CD4-positive, alpha-beta T cell treated with Interleukin-17A for 4 hours (primary cell): ENCODE results near the gene EXOC7.
"Not testable (repeated sequence)": the region's sequence is repeated elsewhere in the genome, so short reads cannot be mapped to it uniquely, and the experiment has no call there.

Experiments used
- DNase-seq: peaks from one replicate; pipeline ENCODE4 v3.0.0-alpha.2; 2020; ENCODE audit warnings: mixed read lengths

The EXOC7 gene

DNA sequence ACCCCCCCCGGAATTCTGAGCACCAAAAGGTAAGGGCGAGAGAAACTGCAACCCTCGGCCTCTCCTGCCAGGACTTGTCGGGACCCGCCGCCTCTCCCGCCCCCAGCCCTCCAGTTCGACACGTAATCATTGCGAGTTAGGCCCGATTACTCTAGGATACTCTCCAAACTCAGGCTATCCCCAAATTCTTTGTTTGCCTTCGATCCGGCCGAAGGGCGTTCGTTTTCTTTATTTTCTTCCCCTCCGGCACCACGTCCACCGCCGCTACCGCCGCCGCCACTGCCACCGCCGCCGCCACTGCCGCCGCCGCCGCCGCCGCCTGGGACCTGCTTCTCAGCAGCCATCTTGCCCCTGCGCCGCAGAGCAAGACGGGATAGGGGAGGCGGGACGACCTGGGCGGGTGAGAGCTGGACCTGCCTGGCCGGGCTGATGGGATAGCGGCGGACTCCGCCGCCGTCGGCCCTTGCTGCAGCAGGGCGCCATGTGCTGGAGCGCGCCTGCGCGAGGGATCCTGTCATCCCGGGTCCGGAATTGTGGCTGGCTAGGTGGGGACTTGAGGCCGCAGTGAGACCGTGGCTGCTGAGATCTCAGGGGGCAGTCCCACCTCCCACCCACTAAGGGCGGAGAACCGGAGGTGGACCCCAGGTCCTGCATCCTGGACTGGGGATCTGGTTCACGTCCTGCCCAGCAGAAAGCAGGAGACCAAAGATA lies 31.3 kb downstream of the EXOC7 start, which contains the start of gene SRP68:
Gene SRP68 (minus strand): TSS at position 370 of the 711 bp plus-strand sequence. CDS start 26 bp downstream, at position 344.
- peak; percentile 89 for DNase-seq

GRCh38 chr17:76071531-76072147 lies 31.9 kb downstream of the EXOC7 start:
- DNase-seq, result no peak

DNA sequence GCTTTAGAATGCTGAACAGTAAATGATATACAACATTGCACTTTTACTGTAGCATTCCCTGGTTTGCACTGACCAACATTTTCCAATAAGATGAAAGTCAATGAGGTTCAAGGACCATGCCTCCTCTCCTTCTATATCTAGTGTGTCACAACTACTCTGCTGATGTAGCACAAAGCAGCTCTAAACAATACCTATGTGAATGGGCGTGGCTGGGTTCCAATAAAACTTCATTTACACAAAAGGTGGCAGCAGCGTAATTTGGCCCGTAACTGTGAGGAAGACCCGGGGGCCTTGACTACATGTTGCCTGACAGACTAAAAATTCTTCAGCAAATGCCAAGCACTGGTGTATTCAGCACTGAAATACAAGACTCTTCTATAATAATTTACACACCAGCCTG lies 37.8 kb downstream of the EXOC7 start:
- DNase-seq, result no peak

- DNase-seq, result peak; percentile 49
Observed at GRCh38 chr17:76063875-76064546, 39.6 kb downstream of the EXOC7 start.

DNA sequence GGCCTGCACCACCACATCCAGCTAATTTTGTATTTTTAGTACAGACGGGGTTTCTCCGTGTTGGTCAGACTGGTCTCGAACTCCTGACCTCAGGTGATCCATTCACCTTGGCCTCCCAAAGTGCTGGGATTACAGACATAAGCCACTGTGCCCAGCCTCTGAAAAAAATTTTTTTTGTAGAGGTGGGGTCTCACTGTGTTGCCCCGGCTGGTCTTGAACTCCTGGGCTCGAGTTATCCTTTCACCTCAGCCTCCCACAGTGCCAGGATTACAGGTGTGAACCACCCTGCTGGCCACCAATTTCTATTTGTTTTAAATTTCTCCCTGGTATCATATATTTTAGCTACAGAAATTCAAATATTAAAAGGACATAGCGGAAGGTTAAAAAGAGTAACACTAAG lies 45.3 kb downstream of the EXOC7 start:
- not testable (repeated sequence) for DNase-seq

DNA sequence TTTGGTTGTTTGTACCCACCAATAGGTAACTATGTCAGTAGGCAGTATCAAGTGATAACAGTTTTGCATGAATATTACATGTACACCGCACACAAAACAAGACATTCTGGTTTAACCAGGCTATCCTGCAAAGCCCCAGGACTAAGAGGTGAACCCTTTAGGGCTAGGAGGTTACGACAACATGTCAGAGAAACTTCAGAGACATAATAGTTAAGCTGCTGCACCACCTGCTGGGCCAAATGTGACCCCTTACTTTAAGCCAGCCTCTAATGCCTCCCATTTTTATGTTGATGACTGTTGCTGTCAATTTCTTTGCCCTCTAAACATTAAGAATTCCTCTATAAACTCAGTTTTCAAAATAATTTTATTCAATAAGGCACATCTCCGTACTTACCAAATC lies 46.7 kb downstream of the EXOC7 start:
- no peak for DNase-seq

DNA sequence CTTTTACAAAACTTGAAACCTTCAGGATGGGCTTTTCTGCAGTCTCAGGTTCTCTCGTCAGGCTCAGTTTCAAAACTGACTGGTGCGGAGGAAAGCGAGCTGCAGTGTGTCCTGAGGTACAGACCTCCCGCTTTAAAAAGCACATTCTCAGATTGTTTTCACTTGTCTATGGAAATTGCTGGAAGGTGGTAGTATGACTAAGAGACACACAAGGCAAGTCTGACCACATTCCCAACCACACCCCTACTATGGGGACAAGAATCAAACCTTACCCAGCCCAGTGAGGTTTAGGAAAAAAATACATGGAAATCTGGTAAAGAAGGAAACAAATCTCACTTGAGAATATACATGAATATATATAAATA lies 49.5 kb downstream of the EXOC7 start:
- DNase-seq, result no peak

DNA sequence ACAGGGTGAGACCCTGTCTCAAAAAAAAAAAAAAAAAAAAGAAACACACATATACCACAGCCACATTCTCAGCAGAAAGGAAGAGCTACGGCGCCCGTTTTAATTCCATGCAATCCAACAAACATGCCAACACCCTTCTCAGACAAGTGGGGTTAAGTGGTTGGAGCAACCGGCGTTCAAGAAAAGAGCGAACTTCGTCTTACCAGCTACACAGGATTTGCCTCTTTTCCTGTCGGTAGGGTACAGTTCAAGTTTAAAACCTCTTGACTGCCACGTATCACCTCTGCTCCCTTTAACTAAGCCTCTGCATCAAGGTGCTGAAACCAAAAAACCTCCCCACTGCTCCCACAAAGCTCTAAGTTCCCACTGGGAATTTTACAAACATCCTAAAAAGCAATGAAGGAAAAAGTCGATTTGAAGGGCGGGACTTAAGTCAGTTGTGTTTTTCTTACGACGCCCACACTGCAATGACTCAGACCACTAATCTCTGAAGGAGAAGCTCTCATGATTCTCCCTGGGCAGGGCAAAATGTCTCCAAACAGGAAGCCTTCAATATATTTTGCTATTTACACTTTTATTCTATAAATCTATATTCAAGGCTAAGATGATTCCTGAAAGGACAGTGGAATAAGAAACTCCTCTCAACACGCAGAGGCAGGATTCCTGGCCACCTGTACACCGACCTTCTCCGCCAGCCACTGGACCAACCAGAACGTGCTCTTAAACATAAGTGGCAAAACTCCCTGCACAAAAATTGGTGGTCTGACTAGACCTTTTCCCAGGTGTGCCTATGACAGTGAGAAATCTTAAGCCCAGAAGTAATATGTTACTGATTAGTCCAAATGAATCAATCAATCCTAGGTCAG lies 50.1 kb downstream of the EXOC7 start:
- no peak for DNase-seq

GRCh38 chr17:76051561-76051960 lies 52.0 kb downstream of the EXOC7 start:
- DNase-seq, result no peak

- DNase-seq, result no peak
Observed at GRCh38 chr17:76050538-76051467, 52.8 kb downstream of the EXOC7 start.

- DNase-seq, result no peak
Observed at GRCh38 chr17:76049836-76050537, 53.6 kb downstream of the EXOC7 start.

- DNase-seq, result no peak
Observed at GRCh38 chr17:76049239-76049638, 54.3 kb downstream of the EXOC7 start.

GRCh38 chr17:76048711-76049110 lies 54.9 kb downstream of the EXOC7 start:
- DNase-seq, result no peak

DNA sequence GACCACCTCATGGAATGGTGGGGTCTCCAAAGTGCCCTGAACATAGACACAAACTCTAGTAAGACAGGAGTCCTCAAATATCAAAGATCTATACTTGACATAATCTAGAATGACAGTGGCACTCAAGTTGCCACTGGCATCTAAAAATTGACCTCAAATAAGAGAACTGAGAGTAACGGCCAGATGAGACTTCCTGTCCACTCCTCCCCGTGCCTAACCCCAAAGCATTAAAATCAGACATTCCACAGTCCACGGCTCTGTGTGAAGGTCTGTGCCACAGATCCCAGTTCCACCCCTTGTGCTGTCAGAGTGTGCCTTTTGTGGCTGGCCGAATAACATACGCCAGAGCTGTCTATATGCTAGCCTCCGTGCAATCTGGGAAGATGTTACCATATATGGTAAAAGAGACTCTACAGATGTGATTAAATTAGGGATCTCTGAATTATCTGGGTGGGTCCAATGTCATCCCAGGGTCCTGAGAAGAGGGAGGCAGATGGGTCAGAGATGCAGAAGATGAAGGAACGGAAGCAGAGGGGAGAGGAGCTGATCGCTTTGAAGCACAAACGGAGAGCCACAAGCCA lies 55.5 kb downstream of the EXOC7 start:
- no peak for DNase-seq

DNA sequence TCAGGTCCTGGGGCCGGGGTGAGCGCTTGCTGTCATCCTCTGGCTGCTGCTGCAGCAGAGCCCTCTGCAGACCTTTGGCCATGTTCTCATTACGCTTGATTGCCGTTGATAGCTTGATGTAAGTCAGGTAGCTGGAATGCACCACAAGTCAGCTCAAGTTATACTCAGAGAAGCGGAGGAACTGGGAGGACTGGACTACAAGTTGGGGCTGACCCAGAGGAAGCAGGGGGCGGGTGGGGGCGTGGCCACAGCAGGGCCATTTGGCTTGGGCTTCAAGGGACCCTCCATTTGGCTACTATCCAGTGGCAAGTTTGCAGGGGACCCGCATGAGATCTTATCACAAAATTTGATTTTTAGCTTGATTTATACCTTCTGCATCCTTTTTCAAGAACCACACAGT lies 57.5 kb downstream of the EXOC7 start:
- no peak for DNase-seq

GRCh38 chr17:76044475-76045007 lies 59.0 kb downstream of the EXOC7 start:
- not testable (repeated sequence) for DNase-seq

DNA sequence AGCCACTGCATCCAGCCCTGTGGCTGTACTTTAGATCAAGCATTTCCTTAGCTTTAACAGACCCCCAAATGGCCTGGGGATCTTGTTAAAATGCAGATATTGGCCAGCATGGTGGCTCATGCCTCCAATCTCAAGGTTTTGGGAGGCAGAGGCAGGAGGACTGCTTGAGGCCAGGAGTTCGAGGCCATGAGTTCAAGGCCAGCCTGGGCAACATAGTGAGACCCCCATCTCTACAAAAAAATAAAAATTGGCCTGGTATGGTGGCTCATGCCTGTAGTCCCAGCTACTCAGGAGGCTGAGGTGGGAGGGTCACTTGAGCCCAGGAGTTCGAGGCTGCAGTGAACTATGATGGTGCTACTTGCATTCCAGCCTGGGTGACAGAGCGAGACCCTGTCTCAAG lies 60.7 kb downstream of the EXOC7 start:
- DNase-seq, result not testable (repeated sequence)

DNA sequence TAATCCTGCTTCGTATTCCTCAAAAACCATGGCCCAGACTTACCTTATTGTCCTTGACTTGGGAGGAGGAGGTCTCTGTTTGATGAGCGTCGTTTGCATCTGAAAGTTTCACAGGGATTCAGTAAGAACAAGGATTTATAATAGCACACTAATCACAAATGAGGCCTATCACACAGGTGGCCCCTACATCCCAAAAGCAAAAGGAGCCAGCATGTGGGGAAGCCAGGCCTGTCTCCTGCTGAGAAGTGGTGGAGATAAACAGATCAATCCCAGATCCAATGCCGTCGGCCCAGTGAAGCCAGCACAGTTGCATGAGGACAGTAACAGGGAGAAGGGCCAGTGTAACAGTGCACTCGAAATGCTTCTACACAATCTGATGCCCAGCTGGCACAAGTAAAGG lies 63.2 kb downstream of the EXOC7 start:
- no peak for DNase-seq

DNA sequence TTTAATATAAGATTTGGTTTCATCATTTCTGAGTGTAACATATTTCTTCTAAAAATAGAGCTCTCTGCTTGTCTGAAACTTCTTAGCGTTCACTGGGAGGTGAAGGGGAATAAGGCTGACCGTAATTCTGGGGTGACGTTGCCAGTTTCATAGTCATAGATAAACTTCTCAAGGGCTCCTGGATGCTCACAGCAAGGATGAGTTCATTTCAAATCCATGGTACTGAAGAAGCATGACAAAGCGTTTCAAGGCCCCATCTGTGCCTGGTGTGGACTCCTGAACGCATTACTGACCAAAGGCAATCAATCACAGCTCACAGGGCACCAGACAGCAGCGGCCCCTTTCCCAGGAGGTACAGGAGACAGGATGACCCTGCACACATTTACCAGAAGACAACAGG lies 64.5 kb downstream of the EXOC7 start:
- no peak for DNase-seq

DNA sequence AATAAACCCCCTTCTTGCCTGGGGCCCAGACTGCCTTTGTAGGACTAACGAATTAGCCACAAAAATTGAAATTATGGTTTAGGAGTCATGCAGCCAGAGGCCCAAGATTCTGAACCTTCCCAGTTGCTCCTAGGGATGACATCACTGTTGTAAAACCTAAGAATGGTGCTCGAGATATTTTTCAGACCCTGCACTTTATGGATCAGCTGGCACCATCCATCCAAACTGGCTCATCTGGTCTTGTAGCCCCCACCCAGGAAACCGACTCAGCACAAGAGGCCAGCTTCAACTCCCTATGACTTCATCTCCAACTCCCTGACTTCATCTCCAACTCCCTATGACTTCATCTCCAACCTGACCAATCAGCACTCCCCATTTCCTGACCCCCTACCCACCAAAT lies 65.5 kb downstream of the EXOC7 start:
- no peak for DNase-seq
